ENCODE results near the gene HEATR5B.

The HEATR5B gene

DNA sequence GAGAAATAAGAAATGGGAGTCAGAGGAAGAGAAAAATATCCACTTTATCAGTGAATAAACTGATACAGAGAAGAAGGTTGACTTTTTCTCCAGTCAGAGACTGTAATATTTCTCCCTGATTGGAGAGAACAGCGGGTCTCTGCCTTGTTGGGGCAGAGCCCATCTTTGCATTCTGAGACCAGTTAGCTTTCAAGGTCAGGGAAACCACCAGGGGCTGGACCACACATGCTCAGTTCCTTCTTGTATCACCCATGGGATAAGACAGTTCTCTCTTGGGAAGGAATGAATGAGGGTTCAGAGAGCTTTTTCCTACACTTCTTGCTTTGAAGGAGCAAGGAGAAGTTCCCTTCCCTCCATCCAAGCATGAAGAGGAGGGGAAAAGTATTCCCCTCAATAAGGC lies 12.4 kb upstream of the HEATR5B start:
- TF ChIP-seq, protein P1, sequence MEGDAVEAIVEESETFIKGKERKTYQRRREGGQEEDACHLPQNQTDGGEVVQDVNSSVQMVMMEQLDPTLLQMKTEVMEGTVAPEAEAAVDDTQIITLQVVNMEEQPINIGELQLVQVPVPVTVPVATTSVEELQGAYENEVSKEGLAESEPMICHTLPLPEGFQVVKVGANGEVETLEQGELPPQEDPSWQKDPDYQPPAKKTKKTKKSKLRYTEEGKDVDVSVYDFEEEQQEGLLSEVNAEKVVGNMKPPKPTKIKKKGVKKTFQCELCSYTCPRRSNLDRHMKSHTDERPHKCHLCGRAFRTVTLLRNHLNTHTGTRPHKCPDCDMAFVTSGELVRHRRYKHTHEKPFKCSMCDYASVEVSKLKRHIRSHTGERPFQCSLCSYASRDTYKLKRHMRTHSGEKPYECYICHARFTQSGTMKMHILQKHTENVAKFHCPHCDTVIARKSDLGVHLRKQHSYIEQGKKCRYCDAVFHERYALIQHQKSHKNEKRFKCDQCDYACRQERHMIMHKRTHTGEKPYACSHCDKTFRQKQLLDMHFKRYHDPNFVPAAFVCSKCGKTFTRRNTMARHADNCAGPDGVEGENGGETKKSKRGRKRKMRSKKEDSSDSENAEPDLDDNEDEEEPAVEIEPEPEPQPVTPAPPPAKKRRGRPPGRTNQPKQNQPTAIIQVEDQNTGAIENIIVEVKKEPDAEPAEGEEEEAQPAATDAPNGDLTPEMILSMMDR (IDR thresholded peaks at IDR 0.05; ENCODE audit: low read depth, low read length), result no peak
- no peak for DNase-seq (ENCODE audit: extremely low read depth, low read depth)

DNA sequence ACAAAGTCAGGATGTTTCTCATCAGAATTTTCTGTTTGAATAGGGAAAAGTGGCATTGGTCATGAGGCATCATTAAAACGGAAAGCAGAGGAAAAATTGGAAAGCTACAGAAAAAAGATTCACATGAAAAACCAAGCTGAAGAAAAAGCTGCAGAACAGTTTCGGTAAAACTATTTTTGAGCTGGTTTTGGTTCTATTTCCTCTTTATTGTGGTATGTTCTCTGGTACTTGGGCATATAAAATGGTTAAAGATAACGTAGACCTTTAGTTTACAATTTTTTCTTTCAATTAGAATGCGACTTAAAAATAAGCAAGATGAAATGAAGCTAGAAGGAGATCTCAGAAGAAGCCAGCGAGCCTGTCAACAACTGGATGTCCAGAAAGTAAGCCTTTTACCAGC lies 7.7 kb upstream of the HEATR5B start:
- TF ChIP-seq, protein P1 (IDR thresholded peaks at IDR 0.05; ENCODE audit: low read depth, low read length), result no peak
- no peak for DNase-seq (ENCODE audit: extremely low read depth, low read depth)

DNA sequence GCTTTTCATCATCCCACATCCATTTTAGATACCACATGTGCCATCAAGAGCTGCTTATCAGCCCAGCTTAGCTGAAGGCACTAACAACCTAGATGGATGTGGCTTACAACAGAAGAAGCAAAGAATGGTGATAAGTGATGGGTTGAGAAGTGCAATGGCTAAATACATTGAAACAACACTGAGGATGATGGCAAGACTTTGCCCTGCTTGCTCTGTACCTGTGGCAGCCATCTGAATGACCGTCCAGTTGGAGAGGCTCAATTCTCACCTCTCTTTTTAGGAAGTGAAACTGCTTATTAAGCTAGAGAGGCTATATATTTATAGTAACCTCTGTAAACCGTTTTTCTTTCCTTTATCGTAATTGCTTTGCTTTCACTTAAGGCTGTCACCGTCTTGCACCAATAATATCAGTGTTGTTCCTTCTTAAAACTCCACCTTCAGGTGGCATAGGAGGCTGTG lies 5.9 kb upstream of the HEATR5B start:
- DNase-seq (ENCODE audit: extremely low read depth, low read depth), result no peak
- TF ChIP-seq, protein P1 (IDR thresholded peaks at IDR 0.05; ENCODE audit: low read depth, low read length), result no peak

DNA sequence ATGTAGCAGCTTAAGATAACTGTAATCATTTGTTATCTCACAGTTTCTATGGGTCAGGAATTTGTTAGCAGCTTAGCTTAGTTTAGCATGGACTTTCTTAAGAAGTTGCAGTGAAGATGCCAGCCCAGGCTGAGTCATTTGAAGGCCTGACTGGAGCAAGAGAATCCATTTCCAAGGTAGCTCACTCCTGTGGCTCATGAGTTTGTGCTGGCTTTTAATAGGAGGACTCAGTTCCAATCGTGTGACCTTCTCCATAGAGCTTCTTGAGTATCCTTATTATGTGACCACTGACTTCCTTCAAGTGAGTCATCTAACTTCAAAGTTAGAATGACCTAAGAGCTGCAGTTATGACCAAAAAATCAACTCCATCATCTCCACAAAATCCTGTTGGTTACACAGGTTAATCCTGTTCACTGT lies 1.6 kb upstream of the HEATR5B start:
- DNase-seq (ENCODE audit: extremely low read depth, low read depth), result no peak
- TF ChIP-seq, protein P1 (IDR thresholded peaks at IDR 0.05; ENCODE audit: low read depth, low read length), result no peak

DNA sequence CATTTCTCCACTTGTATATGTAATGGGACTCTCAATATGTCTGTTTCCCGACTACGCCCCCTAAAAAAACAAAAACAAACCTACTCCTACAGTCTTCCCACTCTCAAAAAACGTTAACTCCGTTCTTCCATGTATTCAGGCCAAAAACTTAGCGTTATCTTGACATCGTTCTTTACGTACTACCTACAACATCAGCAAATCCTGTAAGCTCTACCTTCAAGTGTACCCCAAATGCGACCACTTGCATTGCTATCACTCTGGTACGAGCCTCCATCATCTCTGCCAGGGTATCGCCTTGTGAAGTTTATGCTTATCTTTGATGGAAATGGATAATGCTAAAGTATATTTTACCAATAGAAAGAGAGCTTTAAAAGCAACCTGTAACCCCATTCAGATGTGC lies 625 bp upstream of the HEATR5B start:
- TF ChIP-seq, protein P1 (IDR thresholded peaks at IDR 0.05; ENCODE audit: low read depth, low read length), result no peak

DNA sequence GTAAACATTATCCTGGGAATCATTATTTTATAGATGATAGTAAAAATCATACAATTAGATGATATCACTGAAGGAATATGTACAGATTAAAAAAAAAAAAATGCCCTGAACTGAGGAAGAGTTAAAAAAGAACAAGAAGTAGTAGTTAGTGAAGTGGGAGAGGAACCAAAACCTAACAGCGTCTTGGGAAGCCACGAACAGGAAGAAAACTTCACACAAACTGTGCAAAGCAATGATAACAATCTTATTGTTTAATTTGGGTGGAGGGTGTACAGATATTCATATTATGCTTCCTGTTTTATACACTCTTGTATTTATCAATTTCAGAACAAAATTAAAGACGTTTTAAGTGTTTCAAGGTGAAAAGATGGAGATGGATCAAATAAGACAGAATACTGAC lies 3.5 kb downstream of the HEATR5B start:
- no peak for DNase-seq (ENCODE audit: extremely low read depth, low read depth)
- TF ChIP-seq, protein P1 (IDR thresholded peaks at IDR 0.05; ENCODE audit: low read depth, low read length), result no peak

More for the DNA sequence above, 625 bp upstream of the HEATR5B start:
- no peak for DNase-seq (ENCODE audit: extremely low read depth, low read depth)

DNA sequence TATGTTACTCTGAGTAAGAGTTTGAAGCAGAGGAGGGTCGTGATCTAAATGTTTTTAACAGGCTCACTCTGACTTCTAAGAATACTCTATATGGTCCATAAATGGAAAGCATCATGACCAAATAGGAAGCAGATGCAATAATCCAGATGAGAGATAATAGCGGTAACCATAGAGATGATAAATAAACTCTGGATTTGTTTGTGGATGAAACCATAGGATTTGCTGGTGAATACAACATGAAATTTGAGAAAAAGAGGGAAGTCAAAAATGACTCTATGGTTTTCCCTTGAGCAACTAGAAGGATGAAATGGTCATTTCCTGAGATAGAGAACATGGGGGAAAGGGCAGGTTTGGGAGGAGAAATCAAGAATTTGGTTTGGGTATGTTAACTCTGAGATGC lies 3.9 kb downstream of the HEATR5B start:
- TF ChIP-seq, protein P1 (IDR thresholded peaks at IDR 0.05; ENCODE audit: low read depth, low read length), result no peak
- no peak for DNase-seq (ENCODE audit: extremely low read depth, low read depth)
